ENCODE measurements around the gene ANKRD13D.

DNA sequence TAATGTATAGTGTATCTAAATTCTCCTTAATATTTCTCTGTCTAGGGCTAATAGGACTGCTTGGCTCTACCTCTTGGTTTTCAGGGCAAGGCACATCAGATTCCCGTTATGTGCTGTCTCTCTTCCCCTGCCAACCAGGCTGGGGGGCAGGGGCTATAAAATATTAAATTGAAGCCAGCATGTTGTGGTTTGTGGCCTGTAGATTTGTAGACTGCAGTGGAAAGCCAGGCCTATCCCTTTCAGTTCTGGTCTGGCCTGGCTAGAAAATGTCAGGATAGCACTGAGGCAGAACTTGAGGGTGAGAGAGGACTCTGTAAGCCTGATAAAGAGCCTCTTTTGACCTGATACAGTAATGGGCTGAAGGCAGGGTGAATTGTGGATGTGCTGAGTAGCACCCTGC lies 37.3 kb upstream of the ANKRD13D start:
- TF ChIP-seq, protein P1, sequence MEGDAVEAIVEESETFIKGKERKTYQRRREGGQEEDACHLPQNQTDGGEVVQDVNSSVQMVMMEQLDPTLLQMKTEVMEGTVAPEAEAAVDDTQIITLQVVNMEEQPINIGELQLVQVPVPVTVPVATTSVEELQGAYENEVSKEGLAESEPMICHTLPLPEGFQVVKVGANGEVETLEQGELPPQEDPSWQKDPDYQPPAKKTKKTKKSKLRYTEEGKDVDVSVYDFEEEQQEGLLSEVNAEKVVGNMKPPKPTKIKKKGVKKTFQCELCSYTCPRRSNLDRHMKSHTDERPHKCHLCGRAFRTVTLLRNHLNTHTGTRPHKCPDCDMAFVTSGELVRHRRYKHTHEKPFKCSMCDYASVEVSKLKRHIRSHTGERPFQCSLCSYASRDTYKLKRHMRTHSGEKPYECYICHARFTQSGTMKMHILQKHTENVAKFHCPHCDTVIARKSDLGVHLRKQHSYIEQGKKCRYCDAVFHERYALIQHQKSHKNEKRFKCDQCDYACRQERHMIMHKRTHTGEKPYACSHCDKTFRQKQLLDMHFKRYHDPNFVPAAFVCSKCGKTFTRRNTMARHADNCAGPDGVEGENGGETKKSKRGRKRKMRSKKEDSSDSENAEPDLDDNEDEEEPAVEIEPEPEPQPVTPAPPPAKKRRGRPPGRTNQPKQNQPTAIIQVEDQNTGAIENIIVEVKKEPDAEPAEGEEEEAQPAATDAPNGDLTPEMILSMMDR (conservative IDR thresholded peaks at IDR 0.05) = no peak
- no peak for TF ChIP-seq ZFX (IDR thresholded peaks at IDR 0.05)

All from C4-2B (cell line).